ENCODE results near the gene MVB12B.

GRCh38 chr9:126514037-126514821 is 187.6 kb downstream of the MVB12B start:
- TF ChIP-seq TCF12 (IDR thresholded peaks at IDR 0.05; ENCODE audit: low read depth), result no peak
- no peak for TF ChIP-seq NFIC (IDR thresholded peaks at IDR 0.05)
- no peak for TF ChIP-seq TEAD4 (IDR thresholded peaks at IDR 0.05)
- no peak for TF ChIP-seq REST (IDR thresholded peaks at IDR 0.05; ENCODE audit: low read depth)
- TF ChIP-seq TAF1 (IDR thresholded peaks at IDR 0.05; ENCODE audit: low read depth), result no peak
- TF ChIP-seq, protein P1, sequence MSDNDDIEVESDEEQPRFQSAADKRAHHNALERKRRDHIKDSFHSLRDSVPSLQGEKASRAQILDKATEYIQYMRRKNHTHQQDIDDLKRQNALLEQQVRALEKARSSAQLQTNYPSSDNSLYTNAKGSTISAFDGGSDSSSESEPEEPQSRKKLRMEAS (IDR thresholded peaks at IDR 0.05), result no peak; the same call in 1 of the 2 replicates
- no peak for TF ChIP-seq EGR1 (IDR thresholded peaks at IDR 0.05)
- TF ChIP-seq ZBTB7A (IDR thresholded peaks at IDR 0.05; ENCODE audit: low read depth), result no peak
- no peak for TF ChIP-seq EP300 (IDR thresholded peaks at IDR 0.05; ENCODE audit: borderline replicate concordance)
- no peak for TF ChIP-seq YY1 (IDR thresholded peaks at IDR 0.05; ENCODE audit: low read depth)
- peak; percentile 37 for TF ChIP-seq RAD21 (IDR thresholded peaks at IDR 0.05; ENCODE audit: low read depth)
- TF ChIP-seq CEBPB (IDR thresholded peaks at IDR 0.05), result no peak

Data from Ishikawa (cell line).